Endometrial microvascular endothelial cells (primary cell): ENCODE measurements around the gene SP1. TPM values are rescaled to one million over a fixed set of nuclear protein-coding genes. Genes with fewer than 3 reads are reported as not detected.

Experiments
- in situ Hi-C: cut with HindIII; loops from 2 replicates; pipeline ENCODE4 v1.10.0; 2017; ENCODE audit warnings: low sequenced_read_pairs, low pct_unique_long_range_greater_than_20kb; ENCODE audit errors: inconsistent ontology term
- total RNA-seq: library from RNA; depleted of rRNA; stranded (reverse); fragments of >200 nt; gene quantifications from one replicate; pipeline ENCODE4 v1.2.3, GENCODE V29; 2015; ENCODE audit errors: inconsistent ontology term

Gene SP1
- total RNA-seq, 1 donor from 2014 or later = 34.6 TPM

GRCh38 chr12:53463802-53464560 is 84.0 kb downstream of the SP1 start:
- in situ Hi-C loops = no loop called here

GRCh38 chr12:53464685-53465418 is 84.9 kb downstream of the SP1 start:
- in situ Hi-C loops = no loop called here

GRCh38 chr12:53465679-53466078 is 85.7 kb downstream of the SP1 start:
- in situ Hi-C loops = no loop called here

Other genes with a start within 250 kb of the SP1 start
- 5.9 TPM for gene ZNF740, start 199.5 kb upstream of the SP1 start, total RNA-seq
- gene CSAD, start 199.3 kb upstream of the SP1 start, total RNA-seq = 4.6 TPM
- gene ITGB7, start 172.9 kb upstream of the SP1 start, total RNA-seq = 0.93 TPM
- 23.5 TPM for gene RARG, start 148.0 kb upstream of the SP1 start, total RNA-seq
- gene ESPL1, start 111.9 kb upstream of the SP1 start, total RNA-seq = 31.9 TPM
- gene PFDN5, start 84.6 kb upstream of the SP1 start, total RNA-seq = 419 TPM
- gene MYG1, start 80.5 kb upstream of the SP1 start, total RNA-seq = 55.1 TPM
- gene AAAS, start 58.6 kb upstream of the SP1 start, total RNA-seq = 93.8 TPM
- gene SP7, start 43.8 kb upstream of the SP1 start, total RNA-seq = not detected
- not detected for gene AMHR2, start 43.7 kb downstream of the SP1 start, total RNA-seq
- gene PRR13, start 61.6 kb downstream of the SP1 start, total RNA-seq = 91.8 TPM
- 407 TPM for gene PCBP2, start 71.9 kb downstream of the SP1 start, total RNA-seq
- gene MAP3K12, start 119.3 kb downstream of the SP1 start, total RNA-seq = 11.8 TPM
- 43.3 TPM for gene TARBP2, start 121.1 kb downstream of the SP1 start, total RNA-seq
- gene NPFF, start 127.3 kb downstream of the SP1 start, total RNA-seq = not detected
- gene ATF7, start 246.2 kb downstream of the SP1 start, total RNA-seq = 39.3 TPM